AG08396 (cell line): ENCODE measurements around the gene BRD3.
"Not testable (repeated sequence)": the region's sequence is repeated elsewhere in the genome, so short reads cannot be mapped to it uniquely, and the experiment has no call there.

Source experiments
- DNase-seq: peaks from one replicate; pipeline ENCODE4 v3.0.0; 2012; ENCODE audit warnings: low spot score, mixed read lengths

Gene BRD3

GRCh38 chr9:134067904-134068743 is at the start of gene BRD3:
Gene BRD3, minus strand, starts transcription at chr9:134068026. Its CDS starts 14,549 bp downstream, at chr9:134053477.
- DNase-seq: peak; percentile 96

DNA sequence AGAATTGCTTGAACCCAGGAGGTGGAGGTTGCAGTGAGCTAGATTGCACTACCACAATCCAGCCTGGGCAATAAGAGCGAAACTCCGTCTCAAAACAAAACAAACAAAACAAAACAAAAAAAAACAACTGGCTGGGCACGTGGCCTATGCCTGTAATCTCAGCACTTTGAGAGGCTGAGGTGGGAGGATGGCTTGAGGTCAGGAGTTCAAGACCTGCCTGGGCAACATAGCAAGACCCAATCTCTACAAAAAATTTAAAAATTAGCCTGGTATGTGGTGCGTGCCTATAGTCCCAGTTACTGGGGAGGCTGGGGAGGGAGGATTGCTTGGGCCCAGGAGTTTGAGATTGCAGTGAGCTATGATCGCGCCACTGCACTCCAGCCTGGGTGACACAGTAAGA is 44.7 kb upstream of the BRD3 start:
- DNase-seq: no peak

- DNase-seq: no peak
Measured at GRCh38 chr9:134111064-134111463, 43.2 kb upstream of the BRD3 start.

GRCh38 chr9:134103391-134103998 is 35.7 kb upstream of the BRD3 start:
- DNase-seq: no peak

DNA sequence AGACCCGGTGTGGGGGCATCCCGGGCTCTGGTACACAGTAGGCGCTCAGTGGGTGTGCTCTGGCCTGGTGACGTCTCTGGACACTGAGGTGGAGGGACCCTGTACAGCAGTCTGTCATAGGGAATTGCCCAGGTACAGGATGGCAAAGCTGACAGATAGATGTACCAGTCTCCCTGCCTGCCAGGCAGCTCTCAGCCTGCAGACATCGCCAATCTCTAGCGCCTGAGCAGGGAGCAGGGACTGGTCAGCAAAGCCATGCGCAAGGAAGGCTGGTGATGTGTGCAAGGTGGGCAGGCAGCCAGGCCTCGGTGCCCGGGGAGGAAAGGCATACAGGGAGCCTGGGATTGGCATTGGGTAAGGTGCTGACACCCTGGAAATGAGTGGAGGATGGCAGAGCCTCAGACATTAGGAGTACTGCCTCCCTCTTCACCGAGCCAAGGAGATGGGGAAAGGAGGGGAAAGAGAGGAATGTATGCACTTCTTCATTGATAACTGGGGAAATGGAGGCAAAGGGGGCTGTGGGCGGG is 33.9 kb upstream of the BRD3 start:
- no peak for DNase-seq

- DNase-seq: not testable (repeated sequence)
Measured at GRCh38 chr9:134101133-134101532, 33.3 kb upstream of the BRD3 start.

DNA sequence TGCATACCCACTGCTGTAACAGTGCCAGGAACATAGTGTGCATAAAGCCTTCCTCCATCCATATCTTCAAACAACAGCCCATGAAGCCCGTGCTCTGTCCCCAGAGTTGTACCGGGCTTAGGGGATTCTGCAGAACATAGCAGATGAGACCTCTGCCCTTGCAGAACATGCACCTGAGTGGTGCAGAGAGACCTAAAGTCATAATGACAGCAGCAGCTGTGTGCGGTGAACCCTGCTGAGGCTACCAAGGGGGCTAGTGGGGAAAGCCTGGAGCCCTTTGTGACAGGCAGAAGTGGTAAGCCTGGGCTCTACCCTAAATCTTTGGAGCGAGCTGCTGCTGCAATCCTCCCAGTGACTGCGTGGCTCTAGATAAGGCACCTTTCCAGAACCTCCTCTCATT is 32.2 kb upstream of the BRD3 start:
- DNase-seq: no peak

GRCh38 chr9:134099123-134099761 is 31.4 kb upstream of the BRD3 start:
- DNase-seq: peak; percentile 48

DNA sequence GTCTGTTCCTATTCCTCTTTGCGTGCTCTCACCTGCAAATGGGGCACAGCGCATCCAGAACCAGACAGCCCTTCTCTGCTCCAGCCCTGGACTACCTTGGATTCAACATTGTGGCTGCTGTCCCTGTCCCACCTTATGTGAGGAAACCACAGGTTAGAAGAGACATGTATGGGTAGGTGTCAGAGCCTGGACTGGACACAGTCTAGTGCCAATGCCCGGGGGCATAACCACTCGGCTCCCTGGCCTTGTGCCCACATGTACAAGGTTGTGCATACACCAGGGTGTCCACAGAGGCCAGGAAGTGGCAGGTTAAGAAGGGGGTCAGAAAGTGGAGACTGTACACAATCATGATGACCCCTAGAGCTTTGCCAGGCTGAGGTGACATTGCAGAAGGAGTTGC is 22.1 kb upstream of the BRD3 start:
- DNase-seq: no peak

DNA sequence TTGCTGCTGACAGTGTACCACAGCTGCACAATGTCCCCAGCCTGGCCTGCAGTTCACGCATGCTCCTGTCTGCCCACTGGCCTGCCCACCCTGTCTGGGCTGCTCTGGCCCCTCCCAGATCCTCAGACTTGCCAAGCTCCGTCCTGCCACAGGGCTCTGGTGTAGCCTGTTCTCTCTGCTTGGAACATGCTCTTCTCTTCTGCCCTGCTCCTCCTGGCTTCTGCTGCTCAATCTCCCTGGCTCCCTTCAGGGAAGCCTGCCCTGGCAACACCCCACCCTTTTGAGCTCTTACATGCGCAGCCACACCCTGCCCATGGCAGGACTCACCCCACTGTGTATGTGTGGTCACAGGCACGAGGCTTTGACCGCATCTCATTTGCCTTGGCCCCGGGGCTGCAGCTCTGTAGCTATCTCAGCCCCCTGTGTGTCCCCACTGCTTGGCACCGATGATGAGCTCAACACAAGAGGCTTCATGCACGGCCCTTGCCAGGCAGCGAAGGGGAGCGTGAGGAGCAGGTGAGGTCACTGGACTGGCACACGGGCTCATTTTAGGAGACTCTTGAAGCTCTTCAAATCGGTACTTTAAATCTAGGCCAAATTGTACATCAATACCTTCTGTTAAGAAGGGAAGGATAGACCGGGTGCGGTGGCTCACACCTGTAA is 20.4 kb upstream of the BRD3 start:
- no peak for DNase-seq

DNA sequence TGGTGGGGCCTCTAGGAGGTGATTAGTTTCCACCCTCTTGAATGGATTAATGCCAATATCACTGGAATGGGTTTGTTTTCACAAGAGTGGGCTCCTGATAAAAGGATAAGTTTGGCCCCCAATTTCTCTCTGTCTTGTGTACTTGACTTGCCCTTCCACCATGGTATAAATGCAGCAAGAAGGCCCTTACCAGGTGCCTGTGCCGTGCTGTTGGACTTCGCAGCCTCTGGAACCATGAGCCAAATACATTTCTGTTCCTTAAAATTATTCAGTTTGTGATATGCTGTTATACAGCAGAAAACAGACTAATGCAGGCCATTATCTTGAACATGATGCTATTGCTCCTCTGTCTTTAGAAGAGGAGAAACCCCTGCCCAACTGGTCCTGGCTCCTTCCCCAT is 17.8 kb upstream of the BRD3 start:
- no peak for DNase-seq

DNA sequence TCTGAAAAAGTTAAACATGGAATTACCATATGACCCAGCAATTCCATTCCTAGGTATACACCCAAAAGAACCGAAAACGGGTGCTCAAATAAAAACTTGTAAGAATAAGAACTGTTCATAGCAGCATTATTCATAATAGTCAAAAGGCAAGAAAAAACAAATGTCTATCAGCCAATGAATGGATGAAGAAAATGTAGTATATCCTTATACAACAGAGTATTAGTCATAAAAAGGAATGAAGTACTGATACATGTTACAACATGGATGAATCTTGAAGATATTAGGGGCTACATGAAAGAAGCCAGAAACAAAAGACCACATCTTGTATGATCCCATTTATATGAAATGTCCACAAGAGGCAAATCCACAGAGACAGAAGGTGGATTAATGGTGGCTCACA is 15.6 kb upstream of the BRD3 start:
- DNase-seq: no peak

GRCh38 chr9:134076644-134077043 is 8.8 kb upstream of the BRD3 start:
- DNase-seq: no peak

DNA sequence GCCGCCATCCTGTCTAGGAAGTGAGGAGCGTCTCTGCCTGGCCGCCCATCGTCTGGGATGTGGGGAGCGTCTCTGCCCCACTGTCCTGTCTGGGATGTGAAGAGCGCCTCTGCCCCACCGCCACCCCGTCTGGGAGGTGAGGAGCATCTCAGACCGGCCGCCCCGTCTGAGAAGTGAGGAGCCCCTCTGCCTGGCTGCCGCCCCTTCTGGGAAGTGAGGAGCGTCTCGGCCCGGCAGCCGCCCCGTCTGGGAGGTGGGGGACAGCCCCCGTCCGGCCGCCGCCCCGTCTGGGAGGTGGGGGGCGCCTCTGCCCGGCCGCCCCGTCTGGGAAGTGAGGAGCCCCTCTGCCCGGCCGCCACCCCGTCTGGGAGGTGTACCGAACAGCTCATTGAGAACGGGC is 7.9 kb upstream of the BRD3 start:
- not testable (repeated sequence) for DNase-seq

GRCh38 chr9:134073500-134073899 is 5.7 kb upstream of the BRD3 start:
- no peak for DNase-seq

DNA sequence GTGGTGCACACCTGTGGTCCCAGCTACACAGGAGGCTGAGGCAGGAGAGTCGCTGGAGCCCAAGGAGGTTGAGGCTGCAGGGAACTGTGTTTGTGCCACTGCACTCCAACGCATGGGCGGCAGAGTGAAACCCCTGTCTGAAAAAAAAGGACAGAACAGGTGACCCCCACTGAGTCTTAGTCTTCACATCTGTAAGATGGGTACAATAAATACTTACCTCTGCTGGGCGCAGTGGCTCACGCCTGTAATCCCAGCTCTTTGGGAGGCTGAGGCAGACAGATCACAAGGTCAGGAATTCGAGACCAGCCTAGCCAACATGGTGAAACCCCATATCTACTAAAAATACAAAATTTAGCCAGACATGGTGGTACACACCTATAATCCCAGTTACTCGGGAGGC is 4.9 kb upstream of the BRD3 start:
- DNase-seq: not testable (repeated sequence)

GRCh38 chr9:134071149-134071548 is 3.3 kb upstream of the BRD3 start:
- DNase-seq: no peak

GRCh38 chr9:134069480-134070399 is 1.9 kb upstream of the BRD3 start:
- DNase-seq: no peak

DNA sequence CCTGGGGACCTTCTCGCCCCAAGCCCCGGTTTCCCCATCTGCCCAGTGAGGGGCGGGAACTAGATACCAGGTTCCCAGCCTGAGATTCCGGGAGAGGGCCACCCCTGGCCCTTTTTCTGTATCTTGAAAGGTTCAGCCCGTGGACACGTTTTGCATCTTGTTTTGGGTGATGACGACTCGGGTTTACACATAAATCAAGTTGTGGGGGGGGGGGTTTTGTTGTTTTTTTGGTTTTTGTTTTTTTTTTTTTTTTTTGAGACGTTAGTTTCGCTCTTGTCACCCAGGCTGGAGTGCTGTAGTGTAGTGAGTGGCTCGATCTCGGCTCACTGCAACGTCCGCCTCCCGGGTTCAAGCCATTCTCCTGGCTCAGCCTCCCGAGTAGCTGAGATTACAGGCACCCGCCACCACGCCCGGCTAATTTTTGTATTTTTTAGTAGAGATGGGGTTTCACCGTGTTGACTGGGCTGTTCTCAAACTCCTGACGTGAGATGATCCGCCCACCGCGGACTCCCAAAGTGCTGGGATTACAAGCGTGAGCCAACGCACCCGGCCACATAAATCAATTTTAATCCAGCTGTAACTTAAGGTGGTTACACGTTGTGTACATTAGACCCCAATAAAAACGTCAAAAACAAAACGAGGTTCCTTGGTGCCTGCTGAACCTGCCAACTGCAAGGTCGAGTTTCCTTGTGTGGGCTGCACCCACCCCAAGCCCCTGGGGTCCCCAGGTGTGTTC is 1.1 kb upstream of the BRD3 start:
- DNase-seq: no peak
